NCI-H345 treated with DMSO at 0.1 percent for 48 hours (cell line): ENCODE results near the gene EHD2.
A peak's percentile ranks its signal among the peaks of the same experiment; 100 is the strongest.
"Not testable (repeated sequence)": the region's sequence is repeated elsewhere in the genome, so short reads cannot be mapped to it uniquely, and the experiment has no call there.

Experiments
- DNase-seq: peaks from one replicate; lab custom pipeline; 2025; ENCODE audit not compliant: unreplicated experiment; lab: John Stamatoyannopoulos, UW

EHD2 gene

DNA sequence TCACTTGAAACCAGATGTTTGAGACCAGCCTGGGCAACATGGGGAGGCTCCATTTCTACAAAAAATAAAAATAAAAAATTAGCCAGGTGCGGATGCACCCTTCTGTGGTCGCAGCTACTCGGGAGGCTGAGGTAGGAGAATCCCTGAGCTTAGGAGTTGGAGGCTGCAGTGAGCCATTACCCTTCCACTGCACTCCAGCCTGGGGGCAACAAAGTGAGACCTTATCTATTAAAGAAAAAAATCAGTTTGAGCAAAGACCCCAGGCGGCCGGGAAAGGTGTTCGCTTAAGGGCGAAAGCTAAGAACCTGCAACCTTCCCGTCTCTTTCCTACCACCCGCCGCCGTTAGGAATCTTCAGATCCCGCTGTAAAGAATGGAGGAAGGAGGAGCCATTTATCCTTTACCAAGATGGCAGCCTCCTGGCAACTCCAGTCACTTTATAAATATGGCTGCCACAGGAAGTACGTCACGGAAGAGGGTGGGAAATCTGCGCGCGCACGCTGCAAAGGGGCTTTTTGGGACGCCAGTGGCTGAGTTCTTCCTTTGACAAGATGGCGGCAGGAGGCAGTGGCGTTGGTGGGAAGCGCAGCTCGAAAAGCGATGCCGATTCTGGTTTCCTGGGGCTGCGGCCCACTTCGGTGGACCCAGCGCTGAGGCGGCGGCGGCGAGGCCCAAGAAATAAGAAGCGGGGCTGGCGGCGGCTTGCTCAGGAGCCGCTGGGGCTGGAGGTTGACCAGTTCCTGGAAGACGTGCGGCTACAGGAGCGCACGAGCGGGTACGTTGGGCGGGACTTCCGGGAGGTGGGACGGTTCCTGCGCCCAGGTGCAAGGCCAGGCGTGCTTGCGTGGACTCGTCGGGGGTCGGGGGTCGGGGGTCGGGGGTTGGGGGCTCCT, 32.0 kb downstream of the EHD2 start, which contains the start of gene NOP53:
NOP53 (plus strand) TSS at position 537 of the 892 bp plus-strand sequence; CDS start at position 551, 14 bp downstream.
- DNase-seq, result peak; percentile 84

- not testable (repeated sequence) for DNase-seq
Measured at GRCh38 chr19:47746129-47746528, 32.9 kb downstream of the EHD2 start.

- no peak for DNase-seq
Measured at GRCh38 chr19:47749326-47749725, 36.1 kb downstream of the EHD2 start.

DNA sequence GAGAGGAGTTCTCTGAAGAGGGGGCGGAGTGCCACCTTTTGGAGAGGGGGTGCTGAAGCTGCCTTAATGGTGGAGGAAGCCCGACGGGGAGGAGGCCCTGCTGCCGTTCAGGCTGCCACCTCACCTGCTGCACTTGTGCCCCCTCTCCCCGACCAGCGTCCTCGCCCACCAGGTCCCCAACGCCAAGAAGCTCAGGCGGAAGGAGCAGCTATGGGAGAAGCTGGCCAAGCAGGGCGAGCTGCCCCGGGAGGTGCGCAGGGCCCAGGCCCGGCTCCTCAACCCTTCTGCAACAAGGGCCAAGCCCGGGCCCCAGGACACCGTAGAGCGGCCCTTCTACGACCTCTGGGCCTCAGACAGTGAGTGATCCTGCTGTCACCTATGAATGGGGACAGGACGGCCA, 37.5 kb downstream of the EHD2 start:
- no peak for DNase-seq

GRCh38 chr19:47752440-47753211, 39.4 kb downstream of the EHD2 start:
- no peak for DNase-seq

DNA sequence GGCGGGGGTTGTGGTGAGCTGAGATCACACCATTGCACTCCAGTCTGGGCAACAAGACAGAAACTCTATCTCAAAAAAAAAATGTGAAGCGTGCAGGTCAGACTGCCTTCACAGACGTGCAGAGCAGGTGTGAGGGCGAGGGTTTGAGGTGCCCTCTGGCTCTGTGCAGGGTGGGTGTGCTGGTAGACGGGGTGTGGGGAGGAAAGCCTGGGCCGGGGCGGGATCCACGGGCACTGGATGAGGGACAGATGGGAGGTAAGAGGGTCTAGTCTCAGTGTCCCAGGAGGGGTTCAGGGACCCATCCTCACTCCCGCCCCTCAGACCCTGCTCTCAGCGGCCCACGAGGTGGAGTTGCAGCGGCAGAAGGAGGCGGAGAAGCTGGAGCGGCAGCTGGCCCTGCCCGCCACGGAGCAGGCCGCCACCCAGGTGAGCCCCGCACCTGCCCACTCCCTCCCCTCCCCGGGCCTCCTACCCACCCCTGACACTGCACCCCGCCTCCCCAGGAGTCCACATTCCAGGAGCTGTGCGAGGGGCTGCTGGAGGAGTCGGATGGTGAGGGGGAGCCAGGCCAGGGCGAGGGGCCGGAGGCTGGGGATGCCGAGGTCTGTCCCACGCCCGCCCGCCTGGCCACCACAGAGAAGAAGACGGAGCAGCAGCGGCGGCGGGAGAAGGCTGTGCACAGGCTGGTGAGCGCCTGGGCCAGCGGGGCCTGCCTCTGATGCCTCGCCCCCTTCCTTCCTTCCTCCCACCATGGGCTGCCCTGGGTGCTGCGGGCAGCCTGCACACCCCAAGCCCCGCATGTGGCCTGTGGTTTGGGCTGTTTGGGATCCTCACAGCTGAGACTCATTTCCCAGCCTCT, 41.2 kb downstream of the EHD2 start:
- no peak for DNase-seq

DNA sequence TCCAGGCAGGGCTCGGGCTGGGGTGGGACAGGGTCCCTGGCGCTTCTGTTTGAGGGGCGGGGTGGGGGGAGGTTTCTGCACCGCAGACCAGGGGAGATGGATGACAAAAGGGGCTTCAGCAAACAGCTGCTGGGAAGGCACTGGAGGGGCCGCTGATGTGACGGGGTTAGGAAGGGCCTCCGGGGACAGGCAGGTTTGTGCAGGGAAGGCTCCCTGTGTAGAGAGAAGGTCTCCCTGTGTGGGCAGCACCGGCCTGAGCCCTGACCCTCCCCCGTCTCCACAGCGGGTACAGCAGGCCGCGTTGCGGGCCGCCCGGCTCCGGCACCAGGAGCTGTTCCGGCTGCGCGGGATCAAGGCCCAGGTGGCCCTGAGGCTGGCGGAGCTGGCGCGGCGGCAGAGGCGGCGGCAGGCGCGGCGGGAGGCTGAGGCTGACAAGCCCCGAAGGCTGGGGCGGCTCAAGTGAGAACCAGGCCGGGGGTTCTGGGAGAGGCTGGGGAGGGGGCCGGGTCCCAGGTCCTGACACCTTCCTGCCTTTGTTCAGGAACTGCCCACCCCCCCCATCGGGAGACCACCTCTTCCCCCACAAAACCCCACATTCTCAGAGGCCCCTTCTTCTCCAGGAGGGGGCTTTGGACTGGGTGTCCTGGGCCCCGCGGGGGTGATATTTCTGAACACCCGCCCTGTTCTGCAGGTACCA, 42.0 kb downstream of the EHD2 start:
- no peak for DNase-seq

- DNase-seq, result no peak
Measured at GRCh38 chr19:47755762-47756626, 42.8 kb downstream of the EHD2 start.

DNA sequence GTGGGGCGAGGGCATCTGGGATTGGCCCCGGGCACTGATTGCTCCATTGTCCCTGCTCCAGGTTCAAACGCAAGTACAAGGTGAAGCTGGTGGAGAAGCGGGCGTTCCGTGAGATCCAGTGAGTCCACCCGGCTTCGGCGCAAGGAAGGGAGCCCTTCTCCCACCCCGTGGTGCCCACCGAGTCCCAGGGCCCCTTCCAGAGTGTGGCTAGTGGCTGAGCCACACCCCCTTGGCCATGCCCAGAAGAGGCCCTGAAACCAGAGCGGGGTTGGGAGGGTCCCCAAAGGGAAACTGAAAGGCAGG, 43.4 kb downstream of the EHD2 start:
- DNase-seq, result no peak

GRCh38 chr19:47756953-47757608, 43.9 kb downstream of the EHD2 start:
- no peak for DNase-seq

- DNase-seq, result no peak
Measured at GRCh38 chr19:47757617-47758442, 44.6 kb downstream of the EHD2 start.

- no peak for DNase-seq
Measured at GRCh38 chr19:47758443-47758804, 45.2 kb downstream of the EHD2 start.

DNA sequence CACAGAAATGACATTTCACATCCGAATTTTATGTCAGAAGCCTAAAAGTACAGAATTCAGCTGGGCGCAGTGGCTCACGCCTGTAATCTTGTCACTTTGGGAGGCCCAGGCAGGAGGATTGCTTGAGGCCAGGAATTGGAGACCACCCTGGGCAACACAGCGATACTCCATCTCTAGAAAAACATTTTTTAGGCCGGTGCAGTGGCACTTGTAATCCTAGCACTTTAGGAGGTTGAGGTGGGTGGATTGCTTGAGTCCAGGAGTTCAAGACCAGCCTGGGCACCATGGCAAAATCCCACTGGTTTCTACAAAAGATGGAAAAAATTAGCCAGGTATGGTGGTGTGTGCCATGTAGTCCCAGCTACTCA, 47.4 kb downstream of the EHD2 start:
- no peak for DNase-seq

GRCh38 chr19:47761566-47761965, 48.3 kb downstream of the EHD2 start:
- no peak for DNase-seq

DNA sequence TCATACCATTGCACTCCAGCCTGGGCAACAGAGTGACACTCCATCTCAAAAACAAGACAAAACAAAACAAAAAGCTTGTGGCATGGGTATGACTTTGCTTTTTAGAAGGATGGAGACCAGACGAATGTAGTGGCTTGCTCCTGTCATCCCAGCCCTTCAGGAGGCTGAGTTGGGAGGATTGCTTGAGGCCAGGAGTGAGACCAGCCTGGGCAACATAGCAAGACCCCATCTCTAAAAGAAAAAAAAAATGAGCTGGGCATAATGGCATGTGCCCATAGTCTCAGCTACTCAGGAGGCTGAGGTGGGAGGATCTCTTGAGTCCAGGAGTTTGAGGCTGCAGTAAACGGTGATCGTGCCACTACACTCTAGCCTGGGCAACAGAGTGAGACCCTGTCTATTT, 48.9 kb downstream of the EHD2 start:
- no peak for DNase-seq

GRCh38 chr19:47762615-47763308, 49.5 kb downstream of the EHD2 start:
- DNase-seq, result no peak

GRCh38 chr19:47764705-47765104, 51.5 kb downstream of the EHD2 start:
- not testable (repeated sequence) for DNase-seq
